BJ (cell line): ENCODE measurements around the gene PCNA. TPM values are rescaled to one million over a fixed set of nuclear protein-coding genes. Genes with fewer than 3 reads are reported as not detected.

Experiments
- CTCF ChIA-PET: fragments of 350-600 bp; formaldehyde crosslinking; extraction: SDS; loops from one replicate; lab custom pipeline; 2021; ENCODE audit warnings: antibody characterized with exemption, inconsistent platforms; lab: Yijun Ruan, JAX
- POLR2A ChIA-PET: fragments of 300-600 bp; sonication (Branson Sonifier 250); formaldehyde crosslinking; extraction: SDS; loops from one replicate; lab custom pipeline; 2021; ENCODE audit warnings: antibody characterized with exemption; lab: Charles Lee
- DNase-seq: peaks from one replicate; pipeline ENCODE4 v3.0.0-alpha.2; 2011; ENCODE audit warnings: low read depth
- H3K27me3 ChIP-seq: 2 replicates; pipeline ENCODE4 v1.6.0; 2011; ENCODE audit warnings: low read length; ENCODE audit not compliant: control insufficient read depth, insufficient read depth
- H3K36me3 ChIP-seq: 2 replicates; pipeline ENCODE4 v1.5.1; 2011; ENCODE audit warnings: low read length; ENCODE audit not compliant: control insufficient read depth, insufficient read depth
- H3K4me3 ChIP-seq: 2 replicates; pipeline ENCODE4 v1.5.1; 2011; ENCODE audit warnings: low read depth, mild to moderate bottlenecking, control low read depth, low read length
- polyA plus RNA-seq: library from polyadenylated mRNA; depleted of rRNA; stranded (reverse); fragments of >200 nt; gene quantifications from 2 replicates; pipeline ENCODE4 v1.2.3, GENCODE V29; 2011
- TF ChIP-seq, protein P1 (sequence below): IDR thresholded peaks from 2 replicates; pipeline ENCODE4 v1.5.1; 2011; ENCODE audit warnings: low read depth, mild to moderate bottlenecking, control low read depth, inconsistent platforms, low read length, moderate library complexity; ENCODE audit not compliant: insufficient read depth

Gene PCNA
- polyA plus RNA-seq, 1 experiment, result 78.2 TPM

DNA sequence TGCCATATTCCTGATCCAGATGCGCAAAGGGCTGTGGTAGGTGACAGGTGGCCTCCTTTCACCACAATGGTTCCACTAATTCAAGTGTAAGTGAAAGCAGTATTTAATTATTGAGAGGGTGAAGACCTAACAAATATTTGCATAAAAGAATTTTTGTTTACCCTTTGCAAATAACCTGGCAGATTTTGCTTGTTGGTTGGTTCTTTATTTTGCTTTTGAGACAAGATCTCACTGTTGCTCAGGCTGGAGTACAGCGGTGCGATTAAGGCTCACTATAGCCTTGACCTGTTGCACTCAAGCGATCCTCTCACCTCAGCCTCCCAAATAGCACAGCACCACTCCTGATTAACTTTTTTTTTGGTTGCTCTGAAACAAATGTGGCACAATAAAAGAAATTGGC, 49.2 kb downstream of the PCNA start:
- H3K27me3 ChIP-seq, result no peaks in the 10 kb centered on the region
- CTCF ChIA-PET, result no interaction called here
- POLR2A ChIA-PET, result no interaction called here
- no peaks in the 10 kb centered on the region for H3K36me3 ChIP-seq
- no peak for DNase-seq
- TF ChIP-seq, protein P1, sequence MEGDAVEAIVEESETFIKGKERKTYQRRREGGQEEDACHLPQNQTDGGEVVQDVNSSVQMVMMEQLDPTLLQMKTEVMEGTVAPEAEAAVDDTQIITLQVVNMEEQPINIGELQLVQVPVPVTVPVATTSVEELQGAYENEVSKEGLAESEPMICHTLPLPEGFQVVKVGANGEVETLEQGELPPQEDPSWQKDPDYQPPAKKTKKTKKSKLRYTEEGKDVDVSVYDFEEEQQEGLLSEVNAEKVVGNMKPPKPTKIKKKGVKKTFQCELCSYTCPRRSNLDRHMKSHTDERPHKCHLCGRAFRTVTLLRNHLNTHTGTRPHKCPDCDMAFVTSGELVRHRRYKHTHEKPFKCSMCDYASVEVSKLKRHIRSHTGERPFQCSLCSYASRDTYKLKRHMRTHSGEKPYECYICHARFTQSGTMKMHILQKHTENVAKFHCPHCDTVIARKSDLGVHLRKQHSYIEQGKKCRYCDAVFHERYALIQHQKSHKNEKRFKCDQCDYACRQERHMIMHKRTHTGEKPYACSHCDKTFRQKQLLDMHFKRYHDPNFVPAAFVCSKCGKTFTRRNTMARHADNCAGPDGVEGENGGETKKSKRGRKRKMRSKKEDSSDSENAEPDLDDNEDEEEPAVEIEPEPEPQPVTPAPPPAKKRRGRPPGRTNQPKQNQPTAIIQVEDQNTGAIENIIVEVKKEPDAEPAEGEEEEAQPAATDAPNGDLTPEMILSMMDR, result no peak
- no peak overlapping the region for H3K4me3 ChIP-seq

DNA sequence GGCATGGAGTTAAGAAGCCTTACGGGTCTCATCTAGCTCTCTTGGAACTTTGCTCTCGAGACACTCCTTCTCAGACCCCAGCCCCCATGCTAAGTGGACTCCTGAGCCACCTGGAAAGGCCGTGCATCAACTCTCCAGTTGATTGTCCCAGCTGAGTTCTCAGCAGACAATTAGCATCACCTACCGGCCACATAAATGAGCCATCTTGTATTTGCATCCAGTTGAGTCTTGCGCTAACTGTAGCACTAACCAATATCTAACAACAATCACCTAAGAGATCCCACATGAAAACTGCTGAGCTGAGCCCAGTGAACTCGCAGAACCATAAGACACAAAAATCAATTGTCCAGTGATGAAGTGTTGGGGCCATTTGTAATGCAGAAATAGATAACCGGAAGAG, 49.7 kb downstream of the PCNA start:
- no peak for DNase-seq
- no peaks in the 10 kb centered on the region for H3K27me3 ChIP-seq
- ChIA-PET POLR2A (no interaction called here), CTCF (no interaction called here)
- TF ChIP-seq, protein P1, result no peak
- no peaks in the 10 kb centered on the region for H3K36me3 ChIP-seq
- no peak overlapping the region for H3K4me3 ChIP-seq

DNA sequence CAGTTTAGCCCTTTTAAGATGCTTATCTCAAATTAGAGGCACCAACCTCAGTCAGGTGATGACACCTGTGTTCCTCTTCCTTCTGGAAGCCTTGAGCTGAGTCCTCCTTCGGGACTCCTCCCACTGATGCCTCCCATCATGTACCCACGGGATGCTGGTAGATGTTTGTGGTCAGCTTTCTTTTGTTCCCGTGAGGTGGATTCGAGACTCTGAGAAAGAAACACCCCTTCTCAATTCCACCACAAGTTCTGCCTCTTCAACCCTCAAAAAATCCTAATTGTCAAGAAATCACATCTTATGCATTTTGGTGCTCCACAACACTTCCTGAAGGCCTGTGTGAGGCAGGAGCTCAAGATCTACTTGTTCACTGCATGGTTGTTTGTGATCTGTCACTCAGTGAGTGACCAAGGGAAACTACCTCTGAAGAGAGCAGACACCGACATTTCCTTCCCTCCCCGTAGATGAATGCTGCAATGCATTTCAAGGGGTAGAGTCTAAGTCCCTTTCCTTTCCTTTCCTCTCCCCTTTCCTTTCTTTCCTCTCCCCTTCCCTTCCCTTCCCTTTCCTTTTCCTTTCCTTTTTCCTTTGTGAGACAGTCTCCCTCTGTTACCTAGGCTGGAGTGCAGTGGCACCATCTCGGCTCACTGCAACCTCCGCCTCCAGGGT, 50.5 kb downstream of the PCNA start:
- no peak for DNase-seq
- POLR2A ChIA-PET, result no interaction called here
- TF ChIP-seq, protein P1, result no peak
- CTCF ChIA-PET, result interaction anchor here (0.9 to 1.1 kb wide), 2 partner anchors 8 to 29 kb away, joined by 3 read pairs; no protein-coding TSS in a partner anchor
- H3K36me3 ChIP-seq, result no peaks in the 10 kb centered on the region
- no peaks in the 10 kb centered on the region for H3K27me3 ChIP-seq
- H3K4me3 ChIP-seq, result no peak overlapping the region

DNA sequence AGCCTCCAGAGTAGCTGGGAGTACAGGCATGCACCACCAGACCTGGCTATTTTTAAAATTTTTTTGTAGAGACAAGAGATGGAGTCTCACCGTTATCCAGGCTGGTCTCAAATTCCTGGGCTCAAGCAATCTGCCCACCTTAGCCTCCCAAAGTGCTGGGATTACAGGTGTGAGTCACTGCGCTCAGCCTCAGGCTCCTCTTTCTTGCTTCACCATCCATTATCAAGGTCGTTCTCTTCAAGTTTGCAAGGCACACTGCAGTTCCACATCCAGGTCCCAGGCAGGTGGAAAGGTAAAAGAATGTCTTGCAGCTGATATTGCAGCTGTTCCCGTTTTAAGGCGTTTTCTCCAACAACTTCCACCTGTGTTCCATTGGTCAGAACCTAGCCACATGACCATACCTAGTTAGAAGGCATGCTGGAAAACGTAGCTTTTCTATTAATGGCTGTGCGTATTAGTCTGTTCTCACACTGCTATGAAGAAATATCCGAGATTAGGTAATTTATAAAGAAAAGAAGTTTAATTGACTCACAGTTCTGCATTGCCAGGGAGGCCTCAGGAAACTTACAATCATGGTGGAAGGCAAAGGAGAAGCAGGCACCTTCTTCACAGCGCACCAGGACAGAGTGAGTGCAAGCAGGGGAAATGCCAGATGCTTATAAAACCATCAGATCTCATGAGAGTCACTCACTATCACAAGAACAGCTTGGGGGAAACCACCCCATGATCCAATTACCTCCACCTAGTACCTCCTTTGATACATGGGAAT, 51.7 kb downstream of the PCNA start:
- H3K36me3 ChIP-seq, result no peaks in the 10 kb centered on the region
- POLR2A ChIA-PET, result no interaction called here
- CTCF ChIA-PET, result interaction anchor here (1.1 kb wide), 1 partner anchor 30 kb away, joined by 3 read pairs; no protein-coding TSS in a partner anchor
- H3K27me3 ChIP-seq, result no peaks in the 10 kb centered on the region
- TF ChIP-seq, protein P1, result no peak
- DNase-seq, result no peak
- no peak overlapping the region for H3K4me3 ChIP-seq

DNA sequence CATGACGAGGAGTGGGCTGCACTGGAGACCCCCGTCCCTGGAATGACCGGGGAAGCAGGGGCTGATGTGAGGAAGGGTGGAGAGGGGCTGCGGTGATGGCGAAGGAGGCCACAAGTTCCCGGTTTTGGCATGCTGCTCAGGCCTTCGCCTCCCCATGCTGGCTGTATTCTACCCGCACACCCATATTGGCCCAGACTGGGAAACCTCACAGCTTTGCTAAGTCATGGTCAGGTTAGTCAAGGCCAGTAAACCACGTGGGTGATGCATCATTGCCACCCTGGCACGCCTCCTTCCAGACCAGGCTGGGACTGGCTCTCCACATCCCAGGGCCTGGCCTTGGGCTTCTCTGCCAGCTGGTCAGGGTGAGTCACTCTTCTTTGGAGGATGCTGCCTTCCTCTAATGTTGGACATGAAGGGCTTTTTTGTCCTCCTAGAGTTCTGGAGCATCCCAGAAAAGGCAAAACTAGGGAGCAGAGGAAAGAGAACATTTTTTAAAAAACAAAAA, 53.8 kb downstream of the PCNA start:
- DNase-seq, result peak; percentile 59
- H3K36me3 ChIP-seq, result no peaks in the 10 kb centered on the region
- H3K27me3 ChIP-seq, result no peaks in the 10 kb centered on the region
- TF ChIP-seq, protein P1, result no peak
- CTCF ChIA-PET, result interaction anchor here (0.6 to 1.1 kb wide), 3 partner anchors 9 to 32 kb away, joined by 3 to 5 read pairs (median 3); no protein-coding TSS in a partner anchor
- POLR2A ChIA-PET, result no interaction called here
- H3K4me3 ChIP-seq, result no peak overlapping the region
